Activated T-cell treated with anti-CD3 and anti-CD28 coated beads, Interleukin-2, amount 50 U/mL, for 48 hours (primary cell): ENCODE measurements around the gene TUBA4A.
"Not testable (repeated sequence)": the region's sequence is repeated elsewhere in the genome, so short reads cannot be mapped to it uniquely, and the experiment has no call there.

ENCODE experiments used
- DNase-seq, 2 experiments: peaks; one replicate each; pipeline ENCODE4 v3.0.0-alpha.2; 2020

TUBA4A gene

DNA sequence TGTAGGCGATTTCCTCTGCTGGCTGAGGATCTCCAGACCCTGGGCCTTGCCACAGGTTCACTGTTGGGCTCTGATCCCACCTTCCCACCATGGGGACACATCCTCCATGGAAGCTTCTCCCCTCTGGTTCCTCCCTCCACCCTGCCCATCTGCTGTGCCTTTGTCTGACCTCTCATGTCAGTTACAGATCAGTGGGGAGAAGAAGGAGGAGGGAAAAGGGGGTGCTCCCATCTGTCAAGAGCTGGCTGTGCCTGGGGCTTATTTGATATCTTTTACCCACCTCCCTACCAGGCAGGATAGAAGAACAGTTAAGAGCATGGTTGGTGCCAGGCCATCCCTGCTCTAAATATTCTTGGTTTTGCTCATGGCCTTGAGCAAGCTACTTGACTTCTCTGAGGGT lies 13.2 kb upstream of the TUBA4A start:
- DNase-seq: no peak

DNA sequence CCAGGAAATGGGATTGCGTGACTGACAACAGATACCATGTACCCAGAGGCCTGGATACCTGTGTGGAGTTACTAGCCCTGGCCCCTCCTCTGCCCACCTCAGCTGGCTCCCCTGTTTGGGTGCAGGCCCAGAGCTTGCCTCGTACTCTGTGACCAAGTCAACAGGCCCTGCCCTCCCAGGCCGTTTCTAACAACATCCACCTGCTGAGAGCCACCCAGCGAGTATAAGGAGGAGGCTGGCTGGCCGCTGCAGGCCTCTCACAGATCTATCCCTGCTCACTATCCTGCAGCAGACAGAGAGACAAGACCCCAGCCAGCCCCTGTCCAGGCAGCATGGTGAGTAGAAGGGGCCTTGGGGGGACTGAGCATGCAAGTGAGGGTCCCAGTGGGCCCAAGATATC lies 12.5 kb upstream of the TUBA4A start:
- no peak for DNase-seq

DNA sequence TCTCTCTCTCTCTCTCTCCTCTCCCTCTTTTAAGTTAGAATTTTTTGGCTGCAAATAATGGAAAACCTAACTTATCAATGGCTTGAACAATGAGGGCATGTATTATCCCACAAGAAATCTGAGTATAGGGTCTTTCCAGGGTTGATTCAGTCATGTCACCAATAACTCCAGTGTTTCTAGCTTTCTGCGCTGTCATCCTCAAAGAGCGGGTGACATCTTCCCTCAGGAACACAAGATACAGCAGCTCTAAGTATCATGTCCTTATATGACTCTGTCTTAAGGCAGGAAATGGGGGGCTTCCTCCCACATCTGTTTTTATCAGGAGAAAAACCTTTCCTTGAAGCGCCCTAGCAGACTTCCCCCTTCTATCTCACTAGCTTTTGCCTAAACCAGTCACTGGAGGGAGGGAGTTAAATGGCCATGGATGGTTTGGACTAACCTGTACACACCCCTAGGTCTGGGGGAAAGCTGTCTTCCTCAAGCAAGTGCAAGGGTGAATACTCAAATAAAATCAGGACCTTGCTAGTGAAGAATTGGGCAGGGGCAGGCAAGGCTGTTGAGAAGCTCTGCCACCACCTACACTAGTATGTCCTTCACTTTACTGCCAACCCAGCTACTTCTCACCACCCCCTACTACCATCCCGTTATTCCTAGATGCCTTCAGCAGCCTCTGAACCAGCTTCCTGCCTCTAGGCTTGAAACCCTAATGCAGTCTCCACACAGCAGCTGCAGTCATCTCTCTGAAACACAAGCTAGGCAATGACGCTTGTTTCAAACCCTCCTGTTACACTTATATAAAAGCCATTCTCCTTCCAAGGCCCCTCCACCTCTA lies 7.5 kb upstream of the TUBA4A start:
- DNase-seq: no peak

DNA sequence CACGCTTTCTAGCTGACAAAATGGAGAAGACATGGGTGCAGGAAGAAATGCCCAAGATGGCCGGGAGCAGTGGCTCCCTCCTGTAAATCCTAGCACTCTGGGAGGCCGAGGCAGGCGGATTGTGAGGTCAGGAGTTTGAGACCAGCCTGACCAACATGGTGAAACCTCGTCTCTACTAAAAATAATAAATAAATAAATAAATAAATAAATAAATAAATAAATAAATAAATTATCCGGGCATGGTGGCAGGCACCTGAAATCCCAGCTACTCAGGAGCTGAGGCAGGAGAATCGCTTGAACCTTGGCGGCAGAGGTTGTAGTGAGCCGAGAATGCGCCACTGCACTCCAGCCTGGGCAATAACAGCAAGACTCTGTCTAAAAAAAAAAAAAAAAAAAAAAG lies 5.2 kb upstream of the TUBA4A start:
- not testable (repeated sequence) for DNase-seq

DNA sequence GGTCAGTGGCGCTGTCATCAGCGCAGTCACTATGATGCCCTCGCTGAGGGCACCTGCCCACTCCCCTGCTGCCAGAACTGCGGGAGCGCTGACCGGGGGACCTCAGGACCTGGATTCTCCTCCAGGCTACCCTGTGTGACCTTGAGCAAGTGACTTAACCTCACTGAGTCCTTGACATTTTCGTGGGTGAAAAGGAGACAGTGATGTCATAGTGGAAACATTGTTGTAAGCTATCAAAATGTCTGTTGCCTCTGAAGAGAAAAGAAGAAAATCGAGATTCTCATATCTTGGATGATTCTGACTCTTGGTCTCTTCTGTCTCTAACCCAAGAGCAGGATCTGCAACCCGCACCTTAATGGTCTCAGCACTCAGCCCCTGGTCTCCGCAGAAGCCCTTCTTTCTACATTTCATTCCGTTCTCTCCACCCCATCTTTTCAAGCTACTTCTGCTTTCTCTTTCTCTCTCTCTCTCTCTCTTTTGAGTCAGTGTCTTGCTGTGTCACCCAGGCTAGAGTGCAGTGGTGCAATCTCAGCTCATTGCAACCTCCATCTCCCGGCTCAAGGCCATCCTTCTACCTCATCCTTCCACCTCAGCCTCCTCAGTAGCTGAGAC lies 978 bp upstream of the TUBA4A start:
- DNase-seq: peak; percentile 71 to 72

DNA sequence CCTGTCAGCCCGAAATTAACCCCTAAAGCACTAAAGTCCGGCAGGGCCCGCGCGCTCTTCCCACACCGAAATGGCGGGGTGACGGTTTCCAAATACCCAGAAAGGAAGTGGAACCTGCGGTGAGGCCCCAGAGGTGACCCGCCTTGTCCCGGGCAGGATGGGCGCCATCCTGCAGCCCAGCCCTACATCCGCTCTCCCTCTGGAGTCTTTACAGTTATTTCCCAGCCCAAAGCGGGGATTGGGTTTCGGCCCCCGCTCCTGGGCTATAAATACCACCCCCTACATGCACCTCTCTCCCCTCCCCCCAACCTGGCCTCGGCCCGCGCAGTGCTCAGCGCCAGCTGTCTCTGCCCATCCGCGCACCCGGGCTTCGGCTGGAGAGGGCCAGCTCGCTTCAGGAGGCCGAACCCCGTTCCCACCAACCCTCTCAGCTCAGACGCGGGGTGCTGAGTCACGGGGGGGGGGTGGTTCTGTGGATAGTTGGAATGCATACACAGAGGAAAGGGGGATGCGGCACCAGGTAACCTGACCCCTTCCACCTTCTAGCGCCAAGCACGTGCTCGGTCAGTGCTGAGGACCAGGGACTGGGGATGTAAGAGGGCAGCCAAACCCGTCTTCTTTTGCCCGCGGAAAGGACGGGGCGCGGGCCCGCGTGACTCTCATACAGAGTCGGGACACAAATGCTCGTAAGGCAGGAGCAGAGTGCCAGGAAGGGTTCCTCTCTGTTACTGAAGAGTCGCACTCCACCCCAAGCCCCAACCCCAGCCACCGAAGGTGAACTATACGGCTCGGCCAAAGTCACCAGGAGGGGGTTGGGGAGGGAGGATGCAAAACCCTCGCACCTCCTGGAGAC lies 592 bp downstream of the TUBA4A start, which contains the start of gene TUBA4B:
Gene TUBA4B, plus strand, starts transcription at position 344 of the 853 bp plus-strand sequence. Its CDS starts 165 bp downstream, at position 509.
- peak; percentile 69 to 71 for DNase-seq

DNA sequence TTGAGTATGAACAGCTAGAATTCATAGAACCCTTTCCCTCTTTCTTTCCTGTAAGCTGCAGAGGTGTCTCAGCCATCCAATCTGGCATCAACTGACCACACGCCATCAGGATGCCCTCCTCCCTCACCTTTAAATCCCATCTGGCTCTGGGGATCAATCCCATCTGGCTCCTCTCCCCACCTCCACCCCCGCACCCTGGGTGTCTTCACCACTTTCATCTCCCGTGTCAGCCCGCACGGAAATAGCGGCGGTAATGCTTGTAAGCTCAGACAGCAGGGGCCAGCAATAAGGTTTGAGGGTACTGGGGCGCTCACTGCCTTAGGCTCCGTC lies 1.2 kb downstream of the TUBA4A start:
- no peak for DNase-seq

DNA sequence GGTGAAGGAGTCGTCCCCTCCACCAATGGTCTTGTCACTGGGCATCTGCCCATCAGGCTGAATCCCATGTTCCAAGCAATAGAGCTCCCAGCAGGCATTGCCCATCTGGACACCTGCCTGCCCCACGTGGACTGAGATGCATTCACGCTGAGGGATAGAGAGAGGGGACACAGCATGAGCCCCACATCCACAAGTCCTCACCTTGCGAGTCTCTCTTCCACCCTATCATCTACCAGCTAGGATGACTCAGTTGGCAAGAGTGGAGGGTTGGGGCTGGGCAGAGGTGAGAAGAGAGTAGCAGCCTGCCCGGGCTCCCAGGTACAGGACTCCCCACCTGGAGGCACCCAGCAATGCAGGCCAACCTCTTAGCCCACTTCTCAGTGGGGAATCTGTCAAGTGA lies 1.6 kb downstream of the TUBA4A start:
- DNase-seq: peak; percentile 43 to 50

DNA sequence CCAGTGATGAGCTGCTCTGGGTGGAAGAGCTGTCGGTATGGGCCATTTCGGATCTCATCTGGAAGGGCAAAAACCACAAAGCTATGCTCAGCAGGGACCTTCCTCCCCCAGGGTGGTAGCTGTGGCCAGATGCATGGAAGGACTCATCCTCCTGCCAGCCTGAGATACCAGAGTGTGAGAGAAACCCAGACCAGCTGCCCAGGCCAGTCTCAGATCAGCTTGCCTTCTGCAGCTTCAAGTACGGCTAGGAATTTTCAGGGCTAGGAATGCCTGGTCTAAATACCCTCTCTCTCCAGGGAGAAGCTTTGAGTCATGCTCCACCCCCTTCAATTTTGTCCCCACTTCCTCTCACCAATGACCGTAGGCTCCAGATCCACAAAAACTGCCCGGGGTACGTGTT lies 2.1 kb downstream of the TUBA4A start:
- DNase-seq: no peak

DNA sequence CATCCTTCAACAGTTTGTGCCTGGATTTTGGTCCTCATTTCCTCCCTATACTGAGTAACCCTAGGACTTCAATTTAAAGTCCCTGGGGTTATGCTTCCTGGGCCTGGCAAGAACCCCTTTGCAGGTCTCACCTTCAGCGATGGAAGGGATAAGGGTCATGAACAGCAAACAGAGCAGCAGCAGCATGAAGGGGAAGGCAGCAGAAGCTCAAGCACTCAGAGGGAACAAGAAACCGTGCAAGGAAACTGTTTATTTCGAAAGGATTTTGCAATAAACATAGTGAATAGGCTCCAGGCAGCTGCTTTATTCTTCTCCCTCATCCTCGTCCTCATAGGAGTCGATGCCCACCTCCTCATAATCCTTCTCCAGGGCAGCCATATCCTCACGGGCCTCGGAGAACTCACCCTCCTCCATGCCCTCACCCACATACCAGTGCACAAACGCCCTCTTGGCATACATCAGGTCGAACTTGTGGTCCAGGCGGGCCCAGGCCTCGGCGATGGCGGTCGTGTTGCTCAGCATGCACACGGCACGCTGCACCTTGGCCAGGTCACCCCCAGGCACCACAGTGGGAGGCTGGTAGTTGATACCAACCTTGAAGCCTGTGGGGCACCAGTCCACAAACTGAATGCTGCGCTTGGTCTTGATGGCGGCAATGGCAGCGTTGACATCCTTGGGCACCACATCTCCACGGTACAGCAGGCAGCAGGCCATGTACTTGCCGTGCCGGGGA lies 3.5 kb downstream of the TUBA4A start:
- no peak for DNase-seq

DNA sequence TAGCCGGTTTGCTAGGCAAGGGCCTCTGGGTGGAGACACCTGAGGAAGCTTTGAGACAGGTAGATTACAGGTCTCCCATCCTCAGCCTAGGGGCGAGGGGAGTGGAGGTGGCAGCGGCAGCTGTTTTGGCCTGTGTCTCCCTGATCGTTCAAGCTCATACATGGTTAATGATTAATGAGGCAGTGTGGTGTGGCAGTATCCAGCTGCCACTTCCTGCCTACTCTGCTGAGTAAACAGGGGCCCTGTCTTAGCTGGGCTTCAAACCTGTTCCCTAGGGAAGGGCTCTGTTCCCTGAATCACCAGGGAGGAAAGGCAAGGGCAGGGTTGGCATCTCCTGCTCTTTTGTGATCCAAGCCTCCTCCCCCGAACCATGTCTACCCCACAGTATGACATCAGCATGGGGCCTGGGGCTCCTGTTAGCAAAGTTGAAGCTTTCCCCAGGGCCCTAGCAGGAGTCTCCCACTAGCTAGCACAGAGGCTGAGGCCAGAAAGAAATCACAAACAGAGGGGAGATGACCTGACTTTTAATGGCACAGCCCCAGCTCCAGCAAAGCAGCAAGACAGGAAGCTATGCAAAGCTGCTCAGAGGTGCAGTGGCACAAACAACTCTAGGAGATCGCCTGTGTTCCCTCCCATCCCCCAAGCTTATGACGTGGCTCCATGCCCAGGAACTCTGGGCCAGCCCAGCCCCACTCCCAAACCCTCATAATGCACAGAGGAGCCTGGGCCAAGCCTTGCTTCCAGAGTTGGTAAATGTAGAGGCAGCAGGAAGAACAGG lies 4.3 kb downstream of the TUBA4A start:
- DNase-seq: peak; percentile 39 to 51

DNA sequence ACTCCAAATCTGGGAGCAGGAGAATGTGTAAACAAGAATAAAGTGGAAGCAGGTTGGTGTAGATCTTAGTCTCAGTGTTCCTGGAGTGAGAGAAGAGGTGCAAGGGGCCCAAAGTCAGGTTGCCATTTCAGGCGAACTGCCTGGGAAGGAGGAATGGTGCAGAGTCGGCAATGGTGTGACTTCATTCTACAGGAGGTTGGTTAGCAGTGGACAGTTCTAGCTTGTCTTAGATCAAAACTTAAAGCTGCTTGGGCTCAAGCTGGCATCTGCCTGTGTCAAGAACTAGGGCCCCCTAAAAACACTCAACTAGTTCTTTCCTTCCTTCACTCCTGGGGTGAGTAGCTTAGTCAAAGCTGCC lies 4.9 kb downstream of the TUBA4A start:
- no peak for DNase-seq

DNA sequence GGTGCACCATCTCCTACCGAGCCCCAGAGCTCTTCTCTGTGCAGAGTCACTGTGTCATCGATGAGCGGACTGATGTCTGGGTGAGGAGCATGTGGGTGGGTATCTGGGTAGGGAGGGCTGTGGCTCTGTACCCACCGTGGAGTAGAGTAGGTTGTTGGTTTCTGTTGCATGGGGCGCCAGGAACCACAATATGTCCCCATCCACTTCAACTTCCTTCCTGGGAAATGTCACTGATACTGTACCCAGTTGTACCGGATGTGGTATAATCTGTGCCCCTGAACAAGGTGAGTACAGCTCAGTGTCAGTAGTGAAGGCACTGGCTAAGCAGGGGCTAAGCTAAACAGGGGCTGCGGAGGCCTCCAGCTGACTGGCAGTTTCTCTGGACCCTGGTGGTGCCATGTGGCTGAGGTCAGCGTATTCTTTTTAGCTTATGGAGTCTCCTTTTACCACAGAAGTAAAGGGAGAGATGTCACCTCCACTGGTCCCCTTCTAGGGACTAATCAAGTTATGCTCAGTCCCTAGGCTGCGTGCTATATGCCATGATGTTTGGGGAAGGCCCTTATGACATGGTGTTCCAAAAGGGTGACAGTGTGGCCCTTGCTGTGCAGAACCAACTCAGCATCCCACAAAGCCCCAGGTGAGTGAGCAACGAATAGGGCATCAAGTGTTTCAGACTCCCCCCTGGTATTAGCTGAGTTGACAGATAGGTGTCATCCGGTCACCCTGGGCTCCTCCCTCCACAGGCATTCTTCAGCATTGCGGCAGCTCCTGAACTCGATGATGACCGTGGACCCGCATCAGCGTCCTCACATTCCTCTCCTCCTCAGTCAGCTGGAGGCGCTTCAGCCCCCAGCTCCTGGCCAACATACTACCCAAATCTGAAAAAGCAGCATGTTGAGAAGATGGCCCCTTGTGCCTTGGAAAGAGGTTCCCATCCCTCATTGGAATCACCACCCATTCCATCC lies 5.8 kb downstream of the TUBA4A start:
- DNase-seq: peak; percentile 59 to 72

DNA sequence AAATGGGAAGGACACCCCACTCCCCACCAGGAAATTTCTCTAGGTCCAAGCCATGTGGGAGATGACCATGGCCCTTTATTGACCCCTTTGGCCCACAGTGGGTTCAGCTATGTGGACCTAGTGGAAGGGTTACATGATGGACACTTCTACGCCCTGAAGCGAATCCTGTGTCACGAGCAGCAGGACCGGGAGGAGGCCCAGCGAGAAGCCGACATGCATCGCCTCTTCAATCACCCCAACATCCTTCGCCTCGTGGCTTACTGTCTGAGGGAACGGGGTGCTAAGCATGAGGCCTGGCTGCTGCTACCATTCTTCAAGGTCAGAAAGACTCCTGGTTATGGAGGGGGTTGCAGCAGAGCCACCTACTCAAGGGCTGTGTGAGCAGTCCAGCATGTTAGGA lies 7.2 kb downstream of the TUBA4A start:
- no peak for DNase-seq

DNA sequence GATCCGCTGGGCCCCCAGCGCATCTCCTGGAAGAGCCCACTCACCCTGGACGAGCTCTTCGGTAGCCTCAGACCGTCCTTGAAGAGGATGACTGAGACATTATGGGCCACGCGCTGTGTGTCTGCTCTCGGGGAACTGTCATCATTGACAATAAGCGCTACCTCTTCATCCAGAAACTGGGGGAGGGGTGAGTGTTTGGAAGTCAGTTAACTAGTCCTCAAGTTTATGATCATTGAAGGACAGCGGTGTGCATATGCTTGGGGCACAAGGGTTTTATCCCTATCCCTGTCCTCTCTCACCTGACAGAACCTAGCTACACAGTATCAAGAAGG lies 7.9 kb downstream of the TUBA4A start:
- no peak for DNase-seq

DNA sequence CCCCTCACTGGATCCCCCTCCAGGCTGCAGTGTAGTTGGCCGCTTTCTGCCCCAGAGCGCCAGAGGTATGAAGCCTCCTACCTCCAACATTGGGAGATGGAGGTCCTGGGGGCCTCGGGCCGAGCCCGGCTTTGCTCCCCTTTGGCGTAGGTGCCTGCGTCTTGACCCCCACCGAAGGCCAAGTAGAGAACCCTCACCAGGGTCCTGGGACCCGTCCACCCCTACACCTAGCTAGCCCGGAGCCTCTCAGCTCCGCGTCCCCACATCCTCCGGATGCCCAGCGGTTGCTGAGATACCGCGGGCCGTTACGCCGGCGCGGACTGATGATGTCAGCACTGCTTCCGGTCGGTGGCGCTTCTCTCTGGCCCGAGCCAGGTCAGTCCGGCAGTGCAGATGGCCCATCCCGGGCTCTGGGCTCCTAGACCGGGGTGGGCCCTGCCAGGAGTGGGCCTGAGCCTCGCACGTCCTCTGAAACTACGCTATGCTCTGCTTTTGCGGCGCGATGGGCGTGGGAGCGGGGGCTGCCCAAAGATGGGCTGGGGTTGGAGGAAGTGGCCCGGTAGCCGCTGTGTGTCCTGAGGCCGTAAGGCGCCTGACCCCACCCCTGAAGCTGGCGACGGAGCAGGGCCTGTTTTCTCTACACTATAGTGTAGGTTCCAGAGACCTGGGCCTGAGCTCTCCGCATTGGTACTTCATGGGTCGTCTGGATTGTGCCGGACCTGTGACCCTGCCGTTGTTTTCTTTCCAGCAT lies 8.4 kb downstream of the TUBA4A start, which contains the start of the genes GLB1L and STK16:
Gene GLB1L, minus strand, starts transcription at position 297 of the 751 bp plus-strand sequence. CDS start 1,871 bp downstream, outside the sequence.
Gene STK16, plus strand, starts transcription at position 332 of the 751 bp plus-strand sequence. CDS start 521 bp downstream, outside the sequence.
- DNase-seq: peak; percentile 93 to 94

DNA sequence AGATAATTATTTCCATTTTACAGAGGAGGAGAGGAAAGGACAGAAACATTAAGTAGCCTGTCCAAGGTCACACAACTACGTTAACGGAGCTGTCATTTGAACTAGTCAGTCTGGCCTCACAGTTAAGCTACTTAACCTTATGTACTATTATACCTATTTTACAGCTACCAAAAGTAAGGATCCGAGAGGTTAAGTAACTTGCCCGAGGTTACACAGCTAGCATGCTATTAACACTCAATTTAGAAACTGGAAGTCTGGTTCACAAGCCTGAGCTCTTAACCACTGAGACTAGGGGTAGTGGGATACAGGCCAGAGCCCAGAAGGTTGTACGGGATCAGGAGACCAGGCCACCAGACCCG lies 8.9 kb downstream of the TUBA4A start:
- no peak for DNase-seq

DNA sequence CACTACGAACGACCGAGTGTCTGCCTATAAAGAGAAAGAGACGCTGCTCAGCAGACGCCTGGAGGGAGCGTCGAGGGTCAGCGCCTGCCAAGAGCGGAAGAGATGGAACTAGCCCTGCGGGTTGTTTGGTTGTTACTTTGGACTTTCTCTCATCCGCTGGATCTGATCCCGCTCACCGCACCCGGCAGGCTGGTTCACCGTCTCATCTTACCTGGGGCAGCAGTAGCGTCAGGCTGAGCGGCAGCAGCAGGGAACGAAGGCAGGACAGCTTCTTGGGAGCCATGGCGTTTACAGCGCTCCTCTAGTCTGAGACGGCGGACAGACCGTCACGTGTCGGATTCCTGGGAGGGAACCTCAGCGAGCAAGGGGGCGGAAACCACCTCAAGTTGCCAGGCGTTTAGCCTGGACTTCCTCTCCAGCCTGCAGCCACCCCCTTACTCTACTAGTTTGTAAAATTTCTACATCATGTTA lies 10.4 kb downstream of the TUBA4A start:
- DNase-seq: no peak

DNA sequence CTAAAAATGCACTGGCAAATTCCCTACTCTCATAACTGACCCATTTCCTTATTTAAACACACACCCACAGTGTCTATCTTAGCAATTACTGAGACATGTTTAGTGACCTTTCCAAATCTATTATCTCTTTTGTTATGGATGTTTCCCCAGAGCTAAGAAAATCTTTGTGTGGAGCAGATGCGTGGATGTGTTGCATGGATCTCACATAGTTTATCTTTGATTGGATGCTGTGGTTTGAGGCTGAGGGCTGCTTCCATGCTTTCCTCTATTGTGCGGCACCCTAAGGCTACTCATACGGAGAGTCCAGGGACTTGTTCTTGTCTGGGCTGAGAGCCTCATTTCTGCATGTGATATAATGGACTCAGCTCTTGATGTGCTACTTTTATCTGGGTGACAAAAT lies 19.4 kb downstream of the TUBA4A start:
- no peak for DNase-seq

DNA sequence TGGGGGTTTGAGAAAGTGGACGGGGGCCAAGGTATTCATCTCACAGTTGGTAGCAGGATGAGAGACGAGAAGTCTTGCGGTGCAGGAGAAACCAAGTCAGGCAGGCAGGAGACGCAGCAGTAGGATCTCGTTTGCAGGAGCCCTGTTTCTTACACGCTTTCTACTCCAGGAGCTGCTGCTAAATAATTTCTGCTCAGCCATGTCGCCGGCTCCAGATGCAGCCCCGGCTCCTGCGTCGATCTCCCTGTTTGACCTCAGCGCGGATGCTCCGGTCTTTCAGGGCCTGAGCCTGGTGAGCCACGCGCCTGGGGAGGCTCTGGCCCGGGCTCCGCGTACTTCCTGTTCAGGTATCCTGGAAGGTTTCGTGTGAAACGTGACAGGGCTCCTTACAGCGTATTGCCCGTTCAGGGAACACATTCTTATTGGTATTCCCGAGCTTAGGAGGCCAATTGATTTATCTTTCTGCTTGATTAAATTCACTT lies 23.6 kb downstream of the TUBA4A start:
- peak; percentile 72 to 76 for DNase-seq
